GM12878 (cell line): Measurements from ENCODE around the gene DDX39B. TPM values are rescaled to one million over a fixed set of nuclear protein-coding genes. Genes with fewer than 3 reads are reported as not detected.

ENCODE experiments used
- CREB1 ChIP-seq: IDR thresholded peaks from 2 replicates; pipeline ENCODE4 v1.6.1; 2012; ENCODE audit warnings: low read depth, mild to moderate bottlenecking, inconsistent platforms
- EED ChIP-seq: sonication (generic); IDR thresholded peaks from 2 replicates; pipeline ENCODE4 v1.6.1; 2016; ENCODE audit warnings: antibody characterized with exemption, low read depth
- MTA3 ChIP-seq: IDR thresholded peaks from 2 replicates; pipeline ENCODE4 v1.6.1; 2012; ENCODE audit warnings: low read length, inconsistent platforms, borderline replicate concordance
- NFIC ChIP-seq: IDR thresholded peaks from 2 replicates; pipeline ENCODE4 v1.6.1; 2012; ENCODE audit warnings: low read depth, mild to moderate bottlenecking, inconsistent platforms, low read length, moderate library complexity
- RAD21 ChIP-seq: IDR thresholded peaks from 2 replicates; pipeline ENCODE4 v1.6.1; 2011; ENCODE audit warnings: mild to moderate bottlenecking, low read depth, low read length, moderate library complexity; ENCODE audit not compliant: insufficient read depth
- RB1 ChIP-seq: fragments of 450-650 bp; formaldehyde crosslinking; IDR thresholded peaks from 2 replicates; pipeline ENCODE4 v1.6.1; 2017; ENCODE audit warnings: mild to moderate bottlenecking, borderline replicate concordance
- SIN3A ChIP-seq: IDR thresholded peaks from 2 replicates; pipeline ENCODE4 v1.6.1; 2012; ENCODE audit warnings: low read depth, low read length, improper control_type of control experiment
- STAT1 ChIP-seq: fragments of 450-650 bp; conservative IDR thresholded peaks from 2 replicates; pipeline ENCODE4 v1.6.1; 2014; ENCODE audit warnings: antibody characterized with exemption, mild to moderate bottlenecking
- SUPT20H ChIP-seq: IDR thresholded peaks from 2 replicates; pipeline ENCODE4 v1.6.1; 2011; ENCODE audit warnings: low read depth, mild to moderate bottlenecking, low read length, moderate library complexity, borderline replicate concordance; ENCODE audit not compliant: control insufficient read depth
- ZNF207 ChIP-seq: fragments of 450-650 bp; IDR thresholded peaks from 2 replicates; pipeline ENCODE4 v1.6.1; 2014; ENCODE audit warnings: antibody characterized with exemption, mild to moderate bottlenecking, borderline replicate concordance
- ZNF24 ChIP-seq: fragments of 450-650 bp; IDR thresholded peaks from 2 replicates; pipeline ENCODE4 v1.6.1; 2017; ENCODE audit warnings: antibody characterized with exemption, mild to moderate bottlenecking
- polyA plus RNA-seq, 11 experiments: library from polyadenylated mRNA; depleted of rRNA in 4 of 11; unstranded in 6 of 11; stranded (reverse) in 5 of 11; fragments of >200 nt; fragmentation: Nextera tagmentation in 4 of 11; fragmentation: Illumina TruSeq in 1 of 11; extraction: Ambion mirVana in 4 of 11; extraction: Trizol in 1 of 11; gene quantifications; 1 replicate in 1 of 11; 2 replicates in 10 of 11; pipeline versions ENCODE4 v1.2.1 to v1.2.3, GENCODE V29; 2011 to 2016; ENCODE audit warnings: inconsistent platforms in 2 of 11, missing spikeins in 2 of 11, low read depth in 1 of 11
- total RNA-seq, 4 experiments: library from RNA; depleted of rRNA in 3 of 4; stranded (reverse); fragments of >200 nt in 3 of 4; fragmentation: Illumina TruSeq in 1 of 4; extraction: Trizol in 1 of 4; gene quantifications; 2 replicates each; pipeline versions ENCODE4 v1.2.1 to v1.2.3, GENCODE V29; 2013 to 2021
- TF ChIP-seq, protein P1 (sequence below): fragments of 450-650 bp; IDR thresholded peaks from 2 replicates; pipeline ENCODE4 v1.6.1; 2014; ENCODE audit warnings: mild to moderate bottlenecking
- TF ChIP-seq, protein P2 (sequence below): IDR thresholded peaks from 2 replicates; pipeline ENCODE4 v1.6.1; 2011; ENCODE audit warnings: low read depth, low read length, improper control_type of control experiment, borderline replicate concordance
- TF ChIP-seq, protein P3 (sequence below): IDR thresholded peaks from 2 replicates; pipeline ENCODE4 v1.6.1; 2011; ENCODE audit warnings: borderline replicate concordance, low read depth, mild to moderate bottlenecking, moderate library complexity, mixed read lengths, low read length; ENCODE audit not compliant: insufficient read depth; ENCODE audit errors: extremely low read length
- TF ChIP-seq, protein P4 (sequence below): fragments of 450-650 bp; formaldehyde crosslinking; IDR thresholded peaks from 2 replicates; pipeline ENCODE4 v1.5.0; 2022; ENCODE audit warnings: mild to moderate bottlenecking, missing genetic modification characterization

Gene DDX39B
- total and polyA plus RNA-seq, 10 of the 15 experiments (the other 5 are each of a cell fraction or from before 2014, with no cell fraction given): 271 to 661 (median 330) TPM

DNA sequence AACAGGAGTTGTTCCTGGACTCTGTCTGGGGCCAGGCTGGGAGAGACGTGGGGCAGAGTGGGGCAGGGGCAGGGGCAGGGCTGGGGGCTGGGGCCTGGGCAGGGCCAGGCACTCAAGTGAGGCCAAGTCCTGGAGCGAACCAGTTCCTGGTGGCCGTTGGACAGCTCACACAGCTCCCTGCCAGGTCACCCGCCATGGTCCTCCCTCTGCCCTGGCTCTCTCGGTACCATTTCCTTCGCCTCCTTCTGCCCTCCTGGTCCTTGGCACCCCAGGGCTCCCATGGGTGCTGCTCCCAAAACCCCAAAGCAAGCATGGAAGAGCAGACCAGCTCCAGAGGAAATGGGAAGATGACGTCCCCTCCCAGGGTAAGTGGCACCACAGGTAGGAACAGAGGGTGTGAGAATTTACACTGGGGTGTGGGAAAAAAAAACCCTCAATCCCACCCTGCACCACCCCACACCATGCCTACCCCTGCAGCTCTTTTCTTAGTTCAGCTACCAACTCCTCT lies 12.9 kb downstream of the DDX39B start, which contains the start of gene MCCD1 (continued):
- TF ChIP-seq RAD21 (no peak), NFIC (no peak), SIN3A (no peak), ZNF24 (no peak), RB1 (no peak), SUPT20H (no peak), CREB1 (no peak), MTA3 (peak; percentile 63; the same call in 1 of the 2 replicates), EED (no peak), ZNF207 (no peak), STAT1 (no peak)
- TF ChIP-seq, protein P1, sequence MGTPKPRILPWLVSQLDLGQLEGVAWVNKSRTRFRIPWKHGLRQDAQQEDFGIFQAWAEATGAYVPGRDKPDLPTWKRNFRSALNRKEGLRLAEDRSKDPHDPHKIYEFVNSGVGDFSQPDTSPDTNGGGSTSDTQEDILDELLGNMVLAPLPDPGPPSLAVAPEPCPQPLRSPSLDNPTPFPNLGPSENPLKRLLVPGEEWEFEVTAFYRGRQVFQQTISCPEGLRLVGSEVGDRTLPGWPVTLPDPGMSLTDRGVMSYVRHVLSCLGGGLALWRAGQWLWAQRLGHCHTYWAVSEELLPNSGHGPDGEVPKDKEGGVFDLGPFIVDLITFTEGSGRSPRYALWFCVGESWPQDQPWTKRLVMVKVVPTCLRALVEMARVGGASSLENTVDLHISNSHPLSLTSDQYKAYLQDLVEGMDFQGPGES: no peak
- TF ChIP-seq, protein P2, sequence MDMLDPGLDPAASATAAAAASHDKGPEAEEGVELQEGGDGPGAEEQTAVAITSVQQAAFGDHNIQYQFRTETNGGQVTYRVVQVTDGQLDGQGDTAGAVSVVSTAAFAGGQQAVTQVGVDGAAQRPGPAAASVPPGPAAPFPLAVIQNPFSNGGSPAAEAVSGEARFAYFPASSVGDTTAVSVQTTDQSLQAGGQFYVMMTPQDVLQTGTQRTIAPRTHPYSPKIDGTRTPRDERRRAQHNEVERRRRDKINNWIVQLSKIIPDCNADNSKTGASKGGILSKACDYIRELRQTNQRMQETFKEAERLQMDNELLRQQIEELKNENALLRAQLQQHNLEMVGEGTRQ: no peak
- TF ChIP-seq, protein P3, sequence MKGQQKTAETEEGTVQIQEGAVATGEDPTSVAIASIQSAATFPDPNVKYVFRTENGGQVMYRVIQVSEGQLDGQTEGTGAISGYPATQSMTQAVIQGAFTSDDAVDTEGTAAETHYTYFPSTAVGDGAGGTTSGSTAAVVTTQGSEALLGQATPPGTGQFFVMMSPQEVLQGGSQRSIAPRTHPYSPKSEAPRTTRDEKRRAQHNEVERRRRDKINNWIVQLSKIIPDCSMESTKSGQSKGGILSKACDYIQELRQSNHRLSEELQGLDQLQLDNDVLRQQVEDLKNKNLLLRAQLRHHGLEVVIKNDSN: no peak
- TF ChIP-seq, protein P4, sequence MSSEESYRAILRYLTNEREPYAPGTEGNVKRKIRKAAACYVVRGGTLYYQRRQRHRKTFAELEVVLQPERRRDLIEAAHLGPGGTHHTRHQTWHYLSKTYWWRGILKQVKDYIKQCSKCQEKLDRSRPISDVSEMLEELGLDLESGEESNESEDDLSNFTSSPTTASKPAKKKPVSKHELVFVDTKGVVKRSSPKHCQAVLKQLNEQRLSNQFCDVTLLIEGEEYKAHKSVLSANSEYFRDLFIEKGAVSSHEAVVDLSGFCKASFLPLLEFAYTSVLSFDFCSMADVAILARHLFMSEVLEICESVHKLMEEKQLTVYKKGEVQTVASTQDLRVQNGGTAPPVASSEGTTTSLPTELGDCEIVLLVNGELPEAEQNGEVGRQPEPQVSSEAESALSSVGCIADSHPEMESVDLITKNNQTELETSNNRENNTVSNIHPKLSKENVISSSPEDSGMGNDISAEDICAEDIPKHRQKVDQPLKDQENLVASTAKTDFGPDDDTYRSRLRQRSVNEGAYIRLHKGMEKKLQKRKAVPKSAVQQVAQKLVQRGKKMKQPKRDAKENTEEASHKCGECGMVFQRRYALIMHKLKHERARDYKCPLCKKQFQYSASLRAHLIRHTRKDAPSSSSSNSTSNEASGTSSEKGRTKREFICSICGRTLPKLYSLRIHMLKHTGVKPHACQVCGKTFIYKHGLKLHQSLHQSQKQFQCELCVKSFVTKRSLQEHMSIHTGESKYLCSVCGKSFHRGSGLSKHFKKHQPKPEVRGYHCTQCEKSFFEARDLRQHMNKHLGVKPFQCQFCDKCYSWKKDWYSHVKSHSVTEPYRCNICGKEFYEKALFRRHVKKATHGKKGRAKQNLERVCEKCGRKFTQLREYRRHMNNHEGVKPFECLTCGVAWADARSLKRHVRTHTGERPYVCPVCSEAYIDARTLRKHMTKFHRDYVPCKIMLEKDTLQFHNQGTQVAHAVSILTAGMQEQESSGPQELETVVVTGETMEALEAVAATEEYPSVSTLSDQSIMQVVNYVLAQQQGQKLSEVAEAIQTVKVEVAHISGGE (CRISPR knock-in tag): no peak
